MCF 10A (cell line): ENCODE measurements around the gene PDZRN3. TPM values are rescaled to one million over a fixed set of nuclear protein-coding genes. Genes with fewer than 3 reads are reported as not detected.

ENCODE experiments used
- BruUV-seq: library from RNA; stranded (reverse); fragments of 400-500 nt; replicated peaks from 2 replicates; lab custom pipeline; 2021; lab: Mats Ljungman, UMichigan
- CTCF ChIA-PET: fragments of 300-600 bp; sonication (Branson Sonifier 250); formaldehyde crosslinking; extraction: SDS; loops from one replicate; lab custom pipeline; 2021; ENCODE audit warnings: antibody characterized with exemption, inconsistent platforms; lab: Yijun Ruan, JAX
- POLR2A ChIA-PET: fragments of 300-600, 350-650 bp; sonication (Branson Sonifier 250); formaldehyde crosslinking; extraction: SDS; loops from one replicate; lab custom pipeline; 2020; ENCODE audit warnings: antibody characterized with exemption, inconsistent platforms; lab: Yijun Ruan, JAX
- DNase-seq: peaks from one replicate; pipeline ENCODE4 v3.0.0-alpha.2; 2018; ENCODE audit not compliant: unreplicated experiment
- H3K27ac Mint-ChIP-seq: one replicate; pipeline ENCODE4 v1.8.0; 2022; ENCODE audit warnings: mild to moderate bottlenecking, low read depth, mixed read lengths; ENCODE audit not compliant: unreplicated experiment
- H3K27me3 Mint-ChIP-seq: one replicate; pipeline ENCODE4 v1.8.0; 2022; ENCODE audit warnings: mixed read lengths; ENCODE audit not compliant: insufficient read depth, unreplicated experiment
- H3K36me3 Mint-ChIP-seq: one replicate; pipeline ENCODE4 v1.8.0; 2022; ENCODE audit warnings: mild to moderate bottlenecking, moderate library complexity, mixed read lengths; ENCODE audit not compliant: insufficient read depth, unreplicated experiment
- H3K4me1 Mint-ChIP-seq: one replicate; pipeline ENCODE4 v1.8.0; 2022; ENCODE audit warnings: mixed read lengths; ENCODE audit not compliant: insufficient read depth, unreplicated experiment
- H3K4me3 Mint-ChIP-seq: one replicate; pipeline ENCODE4 v1.8.0; 2022; ENCODE audit warnings: mild to moderate bottlenecking, moderate library complexity, mixed read lengths; ENCODE audit not compliant: unreplicated experiment
- H3K9me3 Mint-ChIP-seq: one replicate; pipeline ENCODE4 v1.8.0; 2022; ENCODE audit warnings: mixed read lengths; ENCODE audit not compliant: unreplicated experiment
- intact Hi-C: fragments of 100-400 bp; cut with micrococcal nuclease; formaldehyde crosslinking; loops from 2 replicates; pipeline ENCODE4 v1.14.1; 2022
- total RNA-seq: library from RNA; stranded (reverse); gene quantifications from 2 replicates; pipeline ENCODE4 v1.2.3, GENCODE V29; 2022
- TF ChIP-seq, protein P1 (sequence below): fragments of 200-600 bp; IDR thresholded peaks from one replicate; pipeline ENCODE4 v1.8.0; 2022; ENCODE audit warnings: antibody characterized with exemption, mild to moderate bottlenecking; ENCODE audit not compliant: unreplicated experiment

PDZRN3 gene
- total RNA-seq, 1 experiment from 2014 or later = not detected

- TF ChIP-seq, protein P1, sequence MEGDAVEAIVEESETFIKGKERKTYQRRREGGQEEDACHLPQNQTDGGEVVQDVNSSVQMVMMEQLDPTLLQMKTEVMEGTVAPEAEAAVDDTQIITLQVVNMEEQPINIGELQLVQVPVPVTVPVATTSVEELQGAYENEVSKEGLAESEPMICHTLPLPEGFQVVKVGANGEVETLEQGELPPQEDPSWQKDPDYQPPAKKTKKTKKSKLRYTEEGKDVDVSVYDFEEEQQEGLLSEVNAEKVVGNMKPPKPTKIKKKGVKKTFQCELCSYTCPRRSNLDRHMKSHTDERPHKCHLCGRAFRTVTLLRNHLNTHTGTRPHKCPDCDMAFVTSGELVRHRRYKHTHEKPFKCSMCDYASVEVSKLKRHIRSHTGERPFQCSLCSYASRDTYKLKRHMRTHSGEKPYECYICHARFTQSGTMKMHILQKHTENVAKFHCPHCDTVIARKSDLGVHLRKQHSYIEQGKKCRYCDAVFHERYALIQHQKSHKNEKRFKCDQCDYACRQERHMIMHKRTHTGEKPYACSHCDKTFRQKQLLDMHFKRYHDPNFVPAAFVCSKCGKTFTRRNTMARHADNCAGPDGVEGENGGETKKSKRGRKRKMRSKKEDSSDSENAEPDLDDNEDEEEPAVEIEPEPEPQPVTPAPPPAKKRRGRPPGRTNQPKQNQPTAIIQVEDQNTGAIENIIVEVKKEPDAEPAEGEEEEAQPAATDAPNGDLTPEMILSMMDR = no peak
- Mint-ChIP-seq H3K4me3 (no peak overlapping the region), H3K9me3 (no peaks in the 10 kb centered on the region), H3K36me3 (no peaks in the 10 kb centered on the region), H3K4me1 (no peaks in the 10 kb centered on the region), H3K27ac (no peak overlapping the region), H3K27me3 (peaks cover 51% of the 10 kb centered on the region)
- no TSS peak for BruUV-seq
- CTCF ChIA-PET = interaction anchor here (0.6 to 10.3 kb wide), 17 partner anchors 10 to 1681 kb away, joined by 3 to 135 read pairs (median 4); no protein-coding TSS in a partner anchor
- no peak for DNase-seq
- intact Hi-C loops = loop anchor here (1.0 kb wide), 2 partner anchors 70 to 331 kb away; no protein-coding TSS in a partner anchor
- POLR2A ChIA-PET = interaction anchor here (0.7 kb wide), 1 partner anchor 17 kb away, joined by 6 read pairs; no protein-coding TSS in a partner anchor
These were observed 192.1 kb downstream of the PDZRN3 start for GRCh38 chr3:73432706-73433032.

DNA sequence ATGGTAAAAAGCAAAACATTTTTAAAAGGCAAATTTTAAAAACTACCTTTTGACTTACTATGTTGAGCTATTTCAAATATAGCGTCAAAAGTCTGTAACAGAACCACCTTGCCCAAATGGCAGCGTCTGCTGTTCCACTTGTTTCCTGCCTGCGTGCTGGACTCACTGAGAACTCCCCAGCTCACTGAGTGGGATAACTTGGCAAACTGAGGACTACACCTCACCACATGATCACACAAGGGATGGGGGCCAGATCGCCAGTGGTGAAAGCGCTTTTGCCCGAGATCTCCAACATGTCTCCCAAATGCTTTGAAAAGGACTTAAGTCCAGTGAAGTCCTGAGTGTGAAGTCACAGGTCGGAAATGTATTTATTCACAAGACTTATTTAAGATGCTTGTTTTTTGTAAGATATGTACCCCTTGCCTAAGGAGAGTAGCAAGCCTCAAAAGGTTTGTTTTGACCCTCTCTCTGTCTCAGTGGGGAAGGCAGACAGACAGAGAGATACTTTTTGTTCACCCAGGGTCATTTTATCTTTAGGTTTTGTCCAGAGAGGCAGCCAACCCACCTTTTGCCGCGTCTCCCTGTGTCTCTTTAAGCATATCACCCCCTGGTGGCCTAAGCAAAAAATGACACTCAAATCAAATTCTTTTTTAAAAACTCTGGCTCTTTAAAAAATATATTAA, 192.6 kb downstream of the PDZRN3 start:
- Mint-ChIP-seq H3K4me1 (no peaks in the 10 kb centered on the region), H3K9me3 (no peaks in the 10 kb centered on the region), H3K36me3 (no peaks in the 10 kb centered on the region), H3K27me3 (peaks cover 55% of the 10 kb centered on the region), H3K4me3 (no peak overlapping the region), H3K27ac (no peak overlapping the region)
- intact Hi-C loops = loop anchor here (1.0 kb wide), 2 partner anchors 70 to 331 kb away; no protein-coding TSS in a partner anchor
- BruUV-seq = no TSS peak
- CTCF ChIA-PET = interaction anchor here (0.7 to 10.3 kb wide), 31 partner anchors 9 to 1681 kb away, joined by 3 to 135 read pairs (median 3); no protein-coding TSS in a partner anchor
- TF ChIP-seq, protein P1 = peak; percentile 46
- POLR2A ChIA-PET = interaction anchor here (0.7 kb wide), 1 partner anchor 18 kb away, joined by 6 read pairs; no protein-coding TSS in a partner anchor
- peak; percentile 66 for DNase-seq

DNA sequence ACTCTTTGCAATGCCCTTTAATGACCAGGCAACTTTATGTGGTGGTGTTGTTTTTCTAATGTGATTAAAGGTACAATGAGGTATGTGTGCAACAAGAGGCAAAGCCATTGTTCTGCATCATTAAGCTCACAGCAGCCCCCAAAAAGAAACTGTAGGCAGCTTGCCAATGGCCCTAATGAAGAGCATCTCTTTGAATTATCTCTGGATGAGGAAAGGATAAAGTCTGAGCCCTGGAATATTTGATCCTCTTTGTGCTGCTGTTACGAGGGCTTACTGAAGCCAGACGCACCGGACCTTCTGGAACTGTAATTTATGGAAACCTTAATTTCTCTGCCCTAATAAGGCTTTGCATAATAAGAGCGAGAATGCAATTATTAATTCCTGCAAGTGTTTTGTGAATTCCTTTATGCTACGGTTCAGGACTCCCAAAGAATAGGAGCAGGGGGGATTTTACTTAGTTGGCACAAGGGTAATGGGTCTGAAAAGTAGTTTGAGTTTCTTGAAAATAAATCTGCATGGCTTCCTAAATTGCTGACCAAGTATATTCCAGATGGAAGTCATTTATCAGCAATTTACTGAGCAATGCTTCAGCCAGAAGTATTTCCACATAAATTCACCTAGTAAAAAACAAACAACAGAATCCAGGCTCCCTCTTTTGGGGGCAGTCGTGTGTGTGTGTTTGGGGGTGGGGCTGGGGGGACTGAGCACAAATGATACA, 193.4 kb downstream of the PDZRN3 start:
- Mint-ChIP-seq H3K27me3 (peaks cover 53% of the 10 kb centered on the region), H3K36me3 (no peaks in the 10 kb centered on the region), H3K27ac (no peak overlapping the region), H3K4me1 (no peaks in the 10 kb centered on the region), H3K9me3 (no peaks in the 10 kb centered on the region), H3K4me3 (no peak overlapping the region)
- TF ChIP-seq, protein P1 = no peak
- ChIA-PET CTCF (interaction anchor here (0.6 to 10.3 kb wide), 25 partner anchors 8 to 332 kb away, joined by 3 to 135 read pairs (median 4); no protein-coding TSS in a partner anchor), POLR2A (interaction anchor here (0.9 kb wide), 1 partner anchor 330 kb away, joined by 3 read pairs; no protein-coding TSS in a partner anchor)
- no TSS peak for BruUV-seq
- DNase-seq = no peak
- intact Hi-C loops = no loop called here
